Upper lobe of right lung (tissue), 1 donor: ENCODE data around the gene CADPS. TPM values are rescaled to one million over a fixed set of nuclear protein-coding genes. Genes with fewer than 3 reads are reported as not detected.

Experiments
- ATAC-seq: fragments of 200-7000 bp; cut with Tn5 transposase; one replicate; pipeline ENCODE4 v1.9.1; 2020; ENCODE audit warnings: mild to moderate bottlenecking, moderate library complexity
- DNase-seq: peaks from one replicate; pipeline ENCODE4 v3.0.0-alpha.2; 2020
- H3K27ac ChIP-seq: fragments of 200-600 bp; one replicate; pipeline ENCODE4 v1.8.0; 2022
- H3K27me3 ChIP-seq: fragments of 200-600 bp; one replicate; pipeline ENCODE4 v1.8.0; 2022; ENCODE audit warnings: mild to moderate bottlenecking
- H3K36me3 ChIP-seq: fragments of 200-600 bp; one replicate; pipeline ENCODE4 v1.8.0; 2022
- H3K4me1 ChIP-seq: fragments of 200-600 bp; one replicate; pipeline ENCODE4 v1.8.0; 2022
- H3K4me3 ChIP-seq: fragments of 200-600 bp; one replicate; pipeline ENCODE4 v1.8.0; 2022; ENCODE audit warnings: mild to moderate bottlenecking
- H3K9me3 ChIP-seq: fragments of 200-600 bp; one replicate; pipeline ENCODE4 v1.8.0; 2022
- CTCF ChIP-seq: fragments of 200-600 bp; IDR thresholded peaks from one replicate; pipeline ENCODE4 v1.8.0; 2022; ENCODE audit warnings: antibody characterized with exemption
- intact Hi-C: fragments of 100-400 bp; cut with DNase I; formaldehyde crosslinking; loops from one replicate; pipeline ENCODE4 v1.11.0; 2022
- total RNA-seq: library from RNA; stranded (reverse); fragmentation: NEBNext Ultra II Directional; extraction: Animal tissue kit (Norgen Biotek cat#: 25700); gene quantifications from one replicate; pipeline ENCODE4 v1.2.1, GENCODE V29; 2021
- donor health status: DM: no; HTN: yes; CAD: no; lungs with severe emphysema.

The CADPS gene
- total RNA-seq, 1 donor from 2014 or later: 1.1 TPM

GRCh38 chr3:62366126-62366484 lies 509.1 kb downstream of the CADPS start:
- Histone ChIP-seq H3K4me1 (no peaks in the 10 kb centered on the region), H3K27me3 (peaks cover 57% of the 10 kb centered on the region), H3K27ac (no peak overlapping the region), H3K9me3 (no peaks in the 10 kb centered on the region), H3K4me3 (no peak overlapping the region), H3K36me3 (no peaks in the 10 kb centered on the region)
- no peak for ATAC-seq
- TF ChIP-seq CTCF: no peak
- no peak for DNase-seq
- intact Hi-C loops: no loop called here

- no peak overlapping the region for H3K4me3 ChIP-seq
- H3K27ac ChIP-seq: no peak overlapping the region
- H3K27me3 ChIP-seq: peaks cover 52% of the 10 kb centered on the region
- DNase-seq: no peak
- no peaks in the 10 kb centered on the region for H3K4me1 ChIP-seq
- no peaks in the 10 kb centered on the region for H3K36me3 ChIP-seq
- no peak for ATAC-seq
- no peaks in the 10 kb centered on the region for H3K9me3 ChIP-seq
- no peak for TF ChIP-seq CTCF
- intact Hi-C loops: no loop called here
Measured at GRCh38 chr3:62365391-62366125, 509.7 kb downstream of the CADPS start.

- intact Hi-C loops: no loop called here
- Histone ChIP-seq H3K9me3 (no peaks in the 10 kb centered on the region), H3K36me3 (no peaks in the 10 kb centered on the region), H3K4me1 (no peaks in the 10 kb centered on the region), H3K27me3 (peaks cover 38% of the 10 kb centered on the region), H3K27ac (no peak overlapping the region), H3K4me3 (no peak overlapping the region)
- no peak for TF ChIP-seq CTCF
- DNase-seq (no peak), ATAC-seq (no peak)
Measured at GRCh38 chr3:62364191-62364590, 511.0 kb downstream of the CADPS start.

- DNase-seq: no peak
- H3K9me3 ChIP-seq: no peaks in the 10 kb centered on the region
- no peak overlapping the region for H3K27ac ChIP-seq
- TF ChIP-seq CTCF: no peak
- H3K27me3 ChIP-seq: peaks cover 29% of the 10 kb centered on the region
- intact Hi-C loops: no loop called here
- H3K36me3 ChIP-seq: no peaks in the 10 kb centered on the region
- H3K4me3 ChIP-seq: no peak overlapping the region
- ATAC-seq: no peak
- no peaks in the 10 kb centered on the region for H3K4me1 ChIP-seq
Measured at GRCh38 chr3:62363275-62363674, 511.9 kb downstream of the CADPS start.

GRCh38 chr3:62361824-62362223 lies 513.4 kb downstream of the CADPS start:
- H3K27me3 ChIP-seq: peaks cover 14% of the 10 kb centered on the region

More at GRCh38 chr3:62361824-62362223, 513.4 kb downstream of the CADPS start:
- Histone ChIP-seq H3K36me3 (no peaks in the 10 kb centered on the region), H3K27ac (no peak overlapping the region), H3K4me3 (no peak overlapping the region), H3K4me1 (no peaks in the 10 kb centered on the region), H3K9me3 (no peaks in the 10 kb centered on the region)
- DNase-seq (no peak), ATAC-seq (no peak)
- intact Hi-C loops: no loop called here
- TF ChIP-seq CTCF: no peak
